Measurements from ENCODE around the gene TLX2.
"Not testable (repeated sequence)": the region's sequence is repeated elsewhere in the genome, so short reads cannot be mapped to it uniquely, and the experiment has no call there.

The TLX2 gene

DNA sequence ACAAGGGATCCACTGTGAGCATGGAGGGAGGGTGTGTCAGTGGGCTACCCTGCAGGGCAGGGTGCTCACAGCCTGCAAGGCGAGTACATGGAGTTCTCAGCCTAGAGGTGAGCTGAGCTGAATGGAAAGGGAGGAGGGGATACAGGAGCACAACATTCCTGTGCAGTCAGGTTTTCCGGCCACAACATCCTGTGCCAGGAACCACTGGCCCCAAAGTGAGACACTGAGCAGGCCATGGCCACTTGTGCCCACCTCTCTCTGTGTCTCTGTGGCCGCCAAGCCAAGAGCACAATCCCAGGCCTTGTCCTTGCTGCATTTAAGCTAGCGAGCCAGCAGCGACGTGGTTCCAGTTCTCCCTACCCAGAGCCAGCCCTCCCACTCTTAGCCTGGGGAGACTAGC, 46.3 kb downstream of the TLX2 start:
- TF ChIP-seq, protein P1, sequence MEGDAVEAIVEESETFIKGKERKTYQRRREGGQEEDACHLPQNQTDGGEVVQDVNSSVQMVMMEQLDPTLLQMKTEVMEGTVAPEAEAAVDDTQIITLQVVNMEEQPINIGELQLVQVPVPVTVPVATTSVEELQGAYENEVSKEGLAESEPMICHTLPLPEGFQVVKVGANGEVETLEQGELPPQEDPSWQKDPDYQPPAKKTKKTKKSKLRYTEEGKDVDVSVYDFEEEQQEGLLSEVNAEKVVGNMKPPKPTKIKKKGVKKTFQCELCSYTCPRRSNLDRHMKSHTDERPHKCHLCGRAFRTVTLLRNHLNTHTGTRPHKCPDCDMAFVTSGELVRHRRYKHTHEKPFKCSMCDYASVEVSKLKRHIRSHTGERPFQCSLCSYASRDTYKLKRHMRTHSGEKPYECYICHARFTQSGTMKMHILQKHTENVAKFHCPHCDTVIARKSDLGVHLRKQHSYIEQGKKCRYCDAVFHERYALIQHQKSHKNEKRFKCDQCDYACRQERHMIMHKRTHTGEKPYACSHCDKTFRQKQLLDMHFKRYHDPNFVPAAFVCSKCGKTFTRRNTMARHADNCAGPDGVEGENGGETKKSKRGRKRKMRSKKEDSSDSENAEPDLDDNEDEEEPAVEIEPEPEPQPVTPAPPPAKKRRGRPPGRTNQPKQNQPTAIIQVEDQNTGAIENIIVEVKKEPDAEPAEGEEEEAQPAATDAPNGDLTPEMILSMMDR (IDR thresholded peaks at IDR 0.05): no peak
- H3K4me3 ChIP-seq: no peak overlapping the region
- peak; percentile 62 for DNase-seq (ENCODE audit: low spot score)
- no peak overlapping the region for H3K27ac ChIP-seq

DNA sequence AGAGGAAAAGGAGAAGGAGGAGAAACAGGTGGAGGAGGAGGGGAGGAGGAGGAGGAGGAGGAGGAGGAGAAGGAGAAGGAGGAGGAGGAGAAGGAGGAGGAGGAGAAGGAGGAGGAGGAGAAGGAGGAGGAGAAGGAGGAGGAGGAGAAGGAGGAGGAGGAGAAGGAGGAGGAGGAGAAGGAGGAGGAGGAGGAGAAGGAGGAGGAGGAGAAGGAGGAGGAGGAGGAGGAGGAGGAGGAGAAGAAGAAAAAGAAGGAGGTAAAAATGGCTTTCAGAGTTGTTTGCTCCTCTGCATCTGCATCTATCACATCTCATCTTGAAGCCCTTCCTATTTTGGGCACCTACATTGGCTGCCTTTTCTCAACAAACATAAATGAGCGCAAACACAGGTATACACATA, 46.8 kb downstream of the TLX2 start:
- H3K4me3 ChIP-seq; H3K27ac ChIP-seq; DNase-seq (ENCODE audit: low spot score): not testable (repeated sequence)

DNA sequence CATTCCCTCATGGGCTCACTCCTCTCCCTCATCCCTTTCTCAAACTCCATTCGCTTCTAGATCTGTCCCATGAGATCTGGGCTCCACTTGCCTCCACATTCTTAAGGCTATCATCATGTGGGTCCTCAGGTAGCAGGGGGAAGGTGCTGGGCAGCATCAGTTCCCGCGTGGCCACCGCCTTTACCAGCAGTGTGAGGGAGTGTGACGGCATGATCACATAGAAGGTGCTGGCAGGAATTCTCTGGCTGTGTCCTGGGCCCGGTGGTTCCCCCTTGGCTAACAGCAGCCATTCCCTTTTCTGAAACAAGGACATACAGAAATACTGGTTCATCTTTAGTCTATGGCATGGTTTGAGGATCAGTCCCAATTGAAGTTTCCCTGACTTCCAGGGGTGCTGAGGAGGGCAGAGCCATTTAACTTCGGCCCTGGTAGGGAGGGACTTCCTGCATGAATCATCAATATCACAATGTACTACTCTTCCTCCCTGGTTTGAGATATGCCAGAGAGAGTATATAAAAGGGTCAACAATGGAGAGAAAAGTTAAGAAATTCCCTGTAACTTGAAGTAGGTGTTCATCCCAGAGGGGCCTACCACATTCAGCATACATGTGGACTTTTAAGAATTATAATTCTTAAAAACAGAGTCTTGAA, 48.0 kb downstream of the TLX2 start:
- DNase-seq (ENCODE audit: low spot score): peak; percentile 58
- TF ChIP-seq, protein P1 (IDR thresholded peaks at IDR 0.05): no peak
- Histone ChIP-seq H3K27ac (no peak overlapping the region), H3K4me3 (no peak overlapping the region)

DNA sequence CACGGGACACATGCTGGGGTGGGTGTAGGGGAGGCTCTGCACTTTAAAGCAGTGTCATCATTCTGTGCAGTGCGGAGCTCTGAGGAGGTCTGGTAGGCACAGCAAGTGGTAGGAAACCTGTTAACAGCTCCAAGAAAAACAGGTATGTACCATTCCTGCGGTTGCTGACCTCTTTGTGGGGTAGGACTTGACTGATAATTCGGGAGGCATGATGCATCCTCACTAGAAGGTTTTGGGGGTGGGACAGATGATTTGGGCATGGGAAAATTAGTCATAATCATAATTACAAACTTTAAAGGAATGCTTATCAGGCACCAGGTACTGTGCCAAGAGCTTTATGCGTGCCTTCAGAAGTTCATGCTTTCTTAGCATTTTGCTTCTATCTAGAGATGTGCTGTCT, 50.0 kb downstream of the TLX2 start:
- TF ChIP-seq, protein P1 (IDR thresholded peaks at IDR 0.05): no peak
- H3K27ac ChIP-seq: no peak overlapping the region
- DNase-seq (ENCODE audit: low spot score): peak; percentile 31

DNA sequence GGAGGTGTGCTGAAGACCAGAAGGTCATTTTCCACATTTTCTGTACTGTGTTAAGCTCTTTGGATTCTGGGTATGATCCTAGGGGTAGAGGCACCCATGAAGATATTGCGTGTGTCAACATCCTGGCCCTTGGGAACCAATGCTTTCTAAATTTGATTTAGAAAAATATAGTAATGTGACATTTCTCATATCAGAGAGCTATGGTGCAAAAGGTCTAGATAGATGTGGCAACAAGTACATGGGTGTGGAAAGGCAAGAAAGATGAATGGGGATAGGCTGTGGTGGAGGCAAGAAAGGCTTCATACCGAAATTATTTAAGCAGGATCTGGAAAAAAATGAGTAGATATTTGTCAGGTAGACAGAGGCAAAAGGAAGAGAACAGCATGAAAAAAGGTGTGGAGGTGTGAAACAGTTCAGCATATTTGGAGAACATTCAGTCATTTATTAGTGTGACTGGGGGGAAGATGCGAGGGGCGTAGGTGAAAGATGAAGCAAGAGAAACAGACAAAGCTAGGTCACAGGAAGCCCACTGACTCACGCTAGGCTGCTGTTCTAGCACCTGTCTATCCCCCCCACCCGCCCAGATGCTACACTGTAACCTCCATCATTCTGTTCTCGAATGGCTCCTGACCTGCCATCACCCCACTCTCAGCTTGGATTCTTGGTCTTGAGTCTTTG, 52.0 kb downstream of the TLX2 start:
- H3K27ac ChIP-seq: peak overlapping the region in 1 of 2 donors; percentile 7
- H3K4me3 ChIP-seq: no peak overlapping the region
- DNase-seq (ENCODE audit: low spot score): no peak
- TF ChIP-seq, protein P1 (IDR thresholded peaks at IDR 0.05): no peak

More for the DNA sequence above, 50.0 kb downstream of the TLX2 start:
- H3K4me3 ChIP-seq: no peak overlapping the region

DNA sequence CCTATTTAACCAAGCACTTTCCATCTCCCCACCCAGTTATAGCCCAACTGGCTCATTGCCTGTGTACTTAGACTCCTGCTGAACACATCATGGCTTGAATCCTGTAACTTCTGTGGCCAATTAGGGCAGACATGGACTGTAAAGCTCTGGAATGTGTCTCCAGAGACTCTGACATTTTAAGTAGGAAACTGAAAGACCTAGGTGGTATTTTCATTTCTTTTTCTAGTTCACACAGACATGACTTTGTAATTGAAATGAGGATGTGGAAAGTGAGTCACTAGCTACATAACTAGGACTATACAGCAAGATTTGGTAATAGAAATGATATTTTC, 52.5 kb downstream of the TLX2 start:
- DNase-seq (ENCODE audit: low spot score): peak; percentile 22
- Histone ChIP-seq H3K4me3 (no peak overlapping the region), H3K27ac (peak overlapping the region in 1 of 2 donors; percentile 7)
- TF ChIP-seq, protein P1 (IDR thresholded peaks at IDR 0.05): no peak
